IMR-90 (cell line): ENCODE measurements around the gene HLA-F. TPM values are rescaled to one million over a fixed set of nuclear protein-coding genes. Genes with fewer than 3 reads are reported as not detected.

Source experiments
- ATAC-seq: fragments of 200-7000 bp; cut with Tn5 transposase; 2 replicates; pipeline ENCODE4 v1.9.1; 2020; ENCODE audit warnings: low read depth, mild to moderate bottlenecking, moderate library complexity
- BruUV-seq: library from RNA; stranded (reverse); fragments of 400-500 nt; replicated peaks from 2 replicates; lab custom pipeline; 2021; lab: Mats Ljungman, UMichigan
- CTCF ChIA-PET: fragments of 300-600 bp; formaldehyde crosslinking; extraction: SDS; loops from one replicate; lab custom pipeline; 2021; ENCODE audit warnings: antibody characterized with exemption; lab: Yijun Ruan, JAX
- POLR2A ChIA-PET: fragments of 300-600 bp; sonication (Branson Sonifier 250); formaldehyde crosslinking; loops from one replicate; lab custom pipeline; 2022; ENCODE audit warnings: antibody characterized with exemption; ENCODE audit not compliant: unreplicated experiment; lab: Charles Lee
- DNase-seq: peaks from one replicate; pipeline ENCODE4 v3.0.0; 2013
- H2AFZ ChIP-seq: replicated peaks from 2 replicates; pipeline ENCODE3; 2013; ENCODE audit warnings: low read length, mild to moderate bottlenecking; ENCODE audit not compliant: poor library complexity
- H2AK5ac ChIP-seq: 2 replicates; pipeline ENCODE4 v1.6.1; 2013; ENCODE audit warnings: low read depth, low read length, inconsistent platforms
- H2AK9ac ChIP-seq: replicated peaks from 2 replicates; pipeline ENCODE3; 2013; ENCODE audit warnings: mild to moderate bottlenecking, low read depth, low read length, moderate library complexity; ENCODE audit not compliant: poor library complexity
- H2BK120ac ChIP-seq: 2 replicates; pipeline ENCODE4 v1.6.1; 2013; ENCODE audit warnings: low read depth, low read length, inconsistent platforms
- H2BK15ac ChIP-seq: 3 replicates; pipeline ENCODE4 v1.6.1; 2013; ENCODE audit warnings: low read depth, low read length, inconsistent platforms
- H2BK20ac ChIP-seq: 2 replicates; pipeline ENCODE4 v1.6.1; 2013; ENCODE audit warnings: low read depth, mild to moderate bottlenecking, inconsistent platforms, low read length, moderate library complexity
- H2BK5ac ChIP-seq: 2 replicates; pipeline ENCODE4 v1.6.1; 2013; ENCODE audit warnings: mild to moderate bottlenecking, low read depth, low read length, inconsistent platforms; ENCODE audit not compliant: poor library complexity, severe bottlenecking
- H3K14ac ChIP-seq: replicated peaks from 2 replicates; pipeline ENCODE4 v1.6.1; 2013; ENCODE audit warnings: low read depth, low read length, inconsistent platforms
- H3K18ac ChIP-seq: 2 replicates; pipeline ENCODE4 v1.6.1; 2013; ENCODE audit warnings: low read depth, low read length, control low read depth
- H3K23ac ChIP-seq: 2 replicates; pipeline ENCODE4 v1.6.1; 2013; ENCODE audit warnings: low read depth, low read length, inconsistent platforms
- H3K27ac ChIP-seq: 2 replicates; pipeline ENCODE4 v1.5.1; 2013; ENCODE audit warnings: mild to moderate bottlenecking, control low read depth, low read length; ENCODE audit not compliant: insufficient read depth
- H3K27me3 ChIP-seq: 2 replicates; pipeline ENCODE4 v1.6.1; 2013; ENCODE audit warnings: low read length; ENCODE audit not compliant: control insufficient read depth, insufficient read depth
- H3K36me3 ChIP-seq: 2 replicates; pipeline ENCODE4 v1.6.1; 2013; ENCODE audit warnings: low read length, mixed read lengths; ENCODE audit not compliant: control insufficient read depth, insufficient read depth
- H3K4ac ChIP-seq: 2 replicates; pipeline ENCODE4 v1.6.1; 2013; ENCODE audit warnings: low read depth, low read length, inconsistent platforms
- H3K4me1 ChIP-seq: 2 replicates; pipeline ENCODE4 v1.6.1; 2013; ENCODE audit warnings: low read length, mixed read lengths; ENCODE audit not compliant: control insufficient read depth, insufficient read depth
- H3K4me2 ChIP-seq: 2 replicates; pipeline ENCODE4 v1.6.1; 2013; ENCODE audit warnings: low read depth, mild to moderate bottlenecking, control low read depth, low read length, moderate library complexity
- H3K4me3 ChIP-seq: 2 replicates; pipeline ENCODE4 v1.5.1; 2013; ENCODE audit warnings: low read depth, mild to moderate bottlenecking, control low read depth, low read length, moderate library complexity; ENCODE audit not compliant: insufficient read depth
- H3K56ac ChIP-seq: 2 replicates; pipeline ENCODE4 v1.6.1; 2013; ENCODE audit warnings: low read length, inconsistent platforms; ENCODE audit not compliant: insufficient read depth; ENCODE audit errors: extremely low read depth
- H3K79me1 ChIP-seq, 2 experiments: 2 replicates each; pipeline ENCODE4 v1.6.1; 2013; ENCODE audit warnings: low read length in 2 of 2, inconsistent platforms in 1 of 2, low read depth in 1 of 2
- H3K9ac ChIP-seq: 2 replicates; pipeline ENCODE4 v1.6.1; 2013; ENCODE audit warnings: low read depth, low read length, control low read depth
- H3K9me1 ChIP-seq: 2 replicates; pipeline ENCODE4 v1.6.1; 2013; ENCODE audit warnings: low read length, inconsistent platforms; ENCODE audit not compliant: insufficient read depth
- H3K9me3 ChIP-seq: 2 replicates; pipeline ENCODE4 v1.6.1; 2013; ENCODE audit warnings: low read length; ENCODE audit not compliant: control insufficient read depth, insufficient read depth
- H4K20me1 ChIP-seq: 2 replicates; pipeline ENCODE4 v1.6.1; 2013; ENCODE audit warnings: low read length, inconsistent platforms; ENCODE audit not compliant: insufficient read depth
- H4K5ac ChIP-seq: 2 replicates; pipeline ENCODE4 v1.6.1; 2013; ENCODE audit warnings: mild to moderate bottlenecking, low read depth, low read length, control low read depth
- H4K8ac ChIP-seq, 2 experiments: 2 replicates each; pipeline ENCODE4 v1.6.1; 2013; ENCODE audit warnings: low read depth in 2 of 2, low read length in 2 of 2, control low read depth in 1 of 2, inconsistent platforms in 1 of 2
- H4K91ac ChIP-seq: 2 replicates; pipeline ENCODE4 v1.6.1; 2013; ENCODE audit warnings: low read depth, low read length, inconsistent platforms; ENCODE audit not compliant: insufficient read depth
- BHLHE40 ChIP-seq: fragments of 150-350 bp; IDR thresholded peaks from 2 replicates; pipeline ENCODE4 v1.6.1; 2016; ENCODE audit warnings: mild to moderate bottlenecking, low read depth, low read length
- CEBPB ChIP-seq: IDR thresholded peaks from 2 replicates; pipeline ENCODE4 v1.6.1; 2012; ENCODE audit warnings: low read depth, low read length, improper control_type of control experiment
- CHD1 ChIP-seq: IDR thresholded peaks from 2 replicates; pipeline ENCODE4 v1.6.1; 2012; ENCODE audit warnings: low read depth, low read length, improper control_type of control experiment
- CTCF ChIP-seq: conservative IDR thresholded peaks from 2 replicates; pipeline ENCODE4 v1.5.1; 2012; ENCODE audit warnings: mild to moderate bottlenecking, low read depth, low read length, improper control_type of control experiment
- ELK1 ChIP-seq: fragments of 150-350 bp; IDR thresholded peaks from 2 replicates; pipeline ENCODE4 v1.6.1; 2016; ENCODE audit warnings: low read depth, mild to moderate bottlenecking, low read length, moderate library complexity, borderline replicate concordance
- FOS ChIP-seq: fragments of 150-350 bp; IDR thresholded peaks from 2 replicates; pipeline ENCODE4 v1.6.1; 2016; ENCODE audit warnings: low read depth, low read length
- MAFK ChIP-seq: IDR thresholded peaks from 2 replicates; pipeline ENCODE4 v1.6.1; 2012; ENCODE audit warnings: low read depth, low read length, improper control_type of control experiment
- MAZ ChIP-seq: IDR thresholded peaks from 2 replicates; pipeline ENCODE4 v1.6.1; 2012; ENCODE audit warnings: low read depth, mild to moderate bottlenecking, low read length, improper control_type of control experiment, moderate library complexity, borderline replicate concordance
- MXI1 ChIP-seq: IDR thresholded peaks from 2 replicates; pipeline ENCODE4 v1.6.1; 2012; ENCODE audit warnings: low read depth, mild to moderate bottlenecking, low read length, moderate library complexity, borderline replicate concordance
- NFE2L2 ChIP-seq: fragments of 150-350 bp; IDR thresholded peaks from 2 replicates; pipeline ENCODE4 v1.6.1; 2016; ENCODE audit warnings: low read depth, mild to moderate bottlenecking, low read length
- POLR2A ChIP-seq: IDR thresholded peaks from 2 replicates; pipeline ENCODE4 v1.6.1; 2012; ENCODE audit warnings: mild to moderate bottlenecking, low read depth, low read length
- RAD21 ChIP-seq: IDR thresholded peaks from 2 replicates; pipeline ENCODE4 v1.6.1; 2012; ENCODE audit warnings: low read length, improper control_type of control experiment
- RCOR1 ChIP-seq: IDR thresholded peaks from 2 replicates; pipeline ENCODE4 v1.6.1; 2012; ENCODE audit warnings: mild to moderate bottlenecking, low read length, improper control_type of control experiment; ENCODE audit not compliant: insufficient replicate concordance
- RFX5 ChIP-seq: IDR thresholded peaks from 2 replicates; pipeline ENCODE4 v1.8.0; 2012; ENCODE audit warnings: low read depth, mild to moderate bottlenecking, low read length, moderate library complexity
- SMC3 ChIP-seq: fragments of 150-350 bp; IDR thresholded peaks from 2 replicates; pipeline ENCODE4 v1.6.1; 2016; ENCODE audit warnings: low read depth, mild to moderate bottlenecking, antibody characterized with exemption, low read length, moderate library complexity
- USF2 ChIP-seq: fragments of 150-350 bp; IDR thresholded peaks from 2 replicates; pipeline ENCODE4 v1.6.1; 2017; ENCODE audit warnings: mild to moderate bottlenecking, antibody characterized with exemption, low read length, low read depth
- WGBS, 2 experiments: methylation state at CpG; one replicate each; pipeline versions ENCODE4 v1.1.5 to v1.1.7; 2013; ENCODE audit warnings: missing lambda C conversion rate in 2 of 2; ENCODE audit not compliant: insufficient read length in 1 of 2; ENCODE audit errors: extremely low coverage in 2 of 2; 5-methylcytosine and 5-hydroxymethylcytosine counted together
- dilution Hi-C: fragments of 300-500 bp; cut with HindIII; formaldehyde crosslinking; loops from one replicate; pipeline ENCODE4 v1.14.3; 2018; ENCODE audit warnings: low sequenced_read_pairs; ENCODE audit not compliant: unreplicated experiment
- in situ Hi-C: fragments of 300-500 bp; cut with MboI; formaldehyde crosslinking; loops from 3 replicates; pipeline ENCODE4 v1.14.3; 2019; ENCODE audit warnings: low sequenced_read_pairs, inconsistent platforms, mixed read lengths
- intact Hi-C: fragments of 100-400 bp; cut with micrococcal nuclease; formaldehyde crosslinking; loops from 2 replicates; pipeline ENCODE4 v1.10.0; 2022
- polyA plus RNA-seq, 3 experiments: library from polyadenylated mRNA; depleted of rRNA; stranded (reverse); fragments of >200 nt; gene quantifications; 2 replicates each; pipeline ENCODE4 v1.2.3, GENCODE V29; 2012; ENCODE audit warnings: low replicate concordance in 1 of 3
- total RNA-seq: library from RNA; depleted of rRNA; stranded (reverse); fragments of >200 nt; gene quantifications from 2 replicates; pipeline ENCODE4 v1.2.3, GENCODE V29; 2012

The HLA-F gene
- total and polyA plus RNA-seq, 2 of the 4 experiments (the other 2 are of a cell fraction): not detected

DNA sequence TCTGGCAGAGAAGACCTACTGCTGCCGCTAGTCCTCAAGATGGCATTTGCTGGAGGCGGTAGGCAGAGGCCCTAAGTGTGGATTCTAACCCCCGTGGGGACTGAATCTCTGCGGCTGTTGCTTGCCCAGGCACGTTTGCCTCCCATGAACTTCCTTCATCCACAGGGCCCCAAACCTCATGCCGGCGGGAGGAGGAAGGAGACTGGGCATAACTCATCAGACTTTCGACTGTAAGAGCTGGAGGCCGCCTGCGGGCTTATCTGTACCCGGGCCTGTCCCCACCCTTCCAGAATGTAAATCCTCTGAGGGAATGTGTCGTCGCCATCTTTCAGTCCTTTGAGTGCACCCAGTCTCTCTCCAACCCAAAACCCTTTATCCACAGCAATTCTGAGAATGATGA is 43.3 kb upstream of the HLA-F start:
- TF ChIP-seq CEBPB: no peak
- TF ChIP-seq CTCF: no peak
- no peak for TF ChIP-seq CHD1
- TF ChIP-seq SMC3: no peak
- TF ChIP-seq MAFK: no peak
- no peak for TF ChIP-seq RAD21
- no peak for TF ChIP-seq MXI1
- no peak for TF ChIP-seq BHLHE40
- no peak for TF ChIP-seq MAZ
- no peak for TF ChIP-seq USF2
- TF ChIP-seq POLR2A: no peak
- no peak for TF ChIP-seq FOS
- TF ChIP-seq NFE2L2: no peak
- no peak for TF ChIP-seq RCOR1
- no peak for TF ChIP-seq RFX5
- no peak for TF ChIP-seq ELK1
- Histone ChIP-seq H3K4me2 (no peak overlapping the region), H3K14ac (no peak overlapping the region), H3K18ac (no peak overlapping the region), H2BK5ac (no peak overlapping the region), H4K20me1 (no peaks in the 10 kb centered on the region), H3K4ac (no peak overlapping the region), H3K9me3 (no peaks in the 10 kb centered on the region), H4K8ac (no peak overlapping the region), H2BK15ac (no peak overlapping the region), H3K23ac (no peak overlapping the region), H3K36me3 (no peaks in the 10 kb centered on the region), H4K5ac (no peak overlapping the region), H2BK20ac (no peak overlapping the region), H3K27me3 (no peaks in the 10 kb centered on the region), H3K9ac (no peak overlapping the region), H2BK120ac (no peak overlapping the region), H4K91ac (no peak overlapping the region), H3K79me1 (no peaks in the 10 kb centered on the region), H3K9me1 (no peaks in the 10 kb centered on the region), H3K4me1 (no peaks in the 10 kb centered on the region), H3K56ac (no peak overlapping the region), H2AK5ac (no peak overlapping the region), H2AK9ac (no peak overlapping the region), H3K27ac (no peak overlapping the region), H2AFZ (no peak overlapping the region), H3K4me3 (no peak overlapping the region)
- 84% methylated on average over 8 of the region's 13 CpGs; no CpG with 5 or more reads in 1 of the 2 experiments for WGBS, 2 experiments
- BruUV-seq: no TSS peak
- intact Hi-C loops (no loop called here), in situ Hi-C loops (no loop called here), dilution Hi-C loops (no loop called here)
- POLR2A ChIA-PET: no interaction called here
- DNase-seq: no peak
- CTCF ChIA-PET: no interaction called here
- no peak for ATAC-seq
